Measurements from ENCODE around the gene RYR2. TPM values are rescaled to one million over a fixed set of nuclear protein-coding genes. Genes with fewer than 3 reads are reported as not detected.

RYR2 gene
- total RNA-seq, 2 experiments from 2014 or later, result not detected

DNA sequence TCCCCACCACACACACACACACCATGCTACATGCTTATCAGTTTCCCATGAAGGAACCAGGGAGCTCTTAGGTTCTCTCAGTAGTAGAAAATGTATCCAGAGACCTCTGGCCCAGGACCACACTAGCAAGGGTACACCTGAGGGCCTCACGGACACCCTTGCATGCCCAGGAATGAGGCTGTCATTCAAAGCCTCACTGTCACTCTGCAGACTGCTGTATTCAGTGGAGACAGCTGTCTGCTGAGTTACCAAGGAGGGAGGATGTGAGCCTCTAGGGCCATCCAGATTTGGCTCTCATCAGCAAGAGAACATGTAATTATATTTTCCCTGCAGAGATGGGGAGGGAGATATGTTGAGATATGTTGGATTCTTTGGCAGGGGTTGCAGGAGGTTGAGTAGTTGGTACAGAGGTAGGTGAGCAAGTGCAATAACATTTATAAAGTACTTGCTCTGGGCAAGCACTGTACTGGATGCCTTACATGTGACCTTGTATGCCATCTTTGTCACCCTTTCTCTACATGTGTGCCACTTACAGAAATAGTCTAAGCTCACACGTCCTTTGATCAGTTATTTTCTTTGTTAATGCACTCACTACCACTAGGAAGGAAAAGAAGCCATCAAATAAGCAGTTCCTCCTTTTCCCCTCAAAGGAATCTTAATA is 598.2 kb downstream of the RYR2 start:
- DNase-seq (no peak), ATAC-seq (ENCODE audit: low read depth) (no peak)
- Mint-ChIP-seq H3K27me3 (no peaks in the 10 kb centered on the region), H3K4me3 (no peak overlapping the region), H3K27ac (no peak overlapping the region), H3K9me3 (peaks cover 1% of the 10 kb centered on the region), H3K4me1 (no peaks in the 10 kb centered on the region), H3K36me3 (no peaks in the 10 kb centered on the region)
- POLR2A ChIA-PET, result no interaction called here

DNA sequence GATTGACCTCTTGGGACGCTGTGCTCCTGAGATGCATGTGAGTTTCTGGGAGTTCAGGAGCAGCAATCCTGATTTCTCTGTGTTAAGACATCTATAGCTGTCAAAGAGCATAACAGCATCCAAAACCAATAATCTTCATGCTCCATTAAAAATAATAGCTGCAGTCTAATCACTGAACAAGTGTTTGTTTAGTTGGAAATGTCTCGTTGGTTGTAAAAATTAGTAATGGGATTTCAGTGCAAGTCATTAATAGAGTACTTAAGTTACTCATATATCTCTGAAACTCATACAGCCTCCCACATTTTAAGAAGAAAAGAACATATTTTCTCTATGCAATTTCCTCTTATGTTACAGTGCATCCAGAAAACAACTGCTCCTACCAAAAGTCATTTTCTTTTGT is 599.0 kb downstream of the RYR2 start:
- Mint-ChIP-seq H3K9me3 (no peaks in the 10 kb centered on the region), H3K4me1 (no peaks in the 10 kb centered on the region), H3K4me3 (no peak overlapping the region), H3K27me3 (no peaks in the 10 kb centered on the region), H3K36me3 (no peaks in the 10 kb centered on the region), H3K27ac (no peak overlapping the region)
- DNase-seq, result no peak
- POLR2A ChIA-PET, result no interaction called here
- no peak for ATAC-seq (ENCODE audit: low read depth)

- POLR2A ChIA-PET, result no interaction called here
- Mint-ChIP-seq H3K36me3 (no peaks in the 10 kb centered on the region), H3K27ac (no peak overlapping the region), H3K4me3 (no peak overlapping the region), H3K27me3 (no peaks in the 10 kb centered on the region), H3K4me1 (no peaks in the 10 kb centered on the region), H3K9me3 (no peaks in the 10 kb centered on the region)
- DNase-seq (no peak), ATAC-seq (ENCODE audit: low read depth) (no peak)
These were observed 608.8 kb downstream of the RYR2 start for GRCh38 chr1:237650809-237651208.

GRCh38 chr1:237655778-237656177 is 613.8 kb downstream of the RYR2 start:
- DNase-seq (no peak), ATAC-seq (ENCODE audit: low read depth) (no peak)
- Mint-ChIP-seq H3K4me3 (no peak overlapping the region), H3K4me1 (no peaks in the 10 kb centered on the region), H3K27me3 (no peaks in the 10 kb centered on the region), H3K9me3 (no peaks in the 10 kb centered on the region), H3K27ac (no peak overlapping the region), H3K36me3 (no peaks in the 10 kb centered on the region)
- POLR2A ChIA-PET, result no interaction called here

DNA sequence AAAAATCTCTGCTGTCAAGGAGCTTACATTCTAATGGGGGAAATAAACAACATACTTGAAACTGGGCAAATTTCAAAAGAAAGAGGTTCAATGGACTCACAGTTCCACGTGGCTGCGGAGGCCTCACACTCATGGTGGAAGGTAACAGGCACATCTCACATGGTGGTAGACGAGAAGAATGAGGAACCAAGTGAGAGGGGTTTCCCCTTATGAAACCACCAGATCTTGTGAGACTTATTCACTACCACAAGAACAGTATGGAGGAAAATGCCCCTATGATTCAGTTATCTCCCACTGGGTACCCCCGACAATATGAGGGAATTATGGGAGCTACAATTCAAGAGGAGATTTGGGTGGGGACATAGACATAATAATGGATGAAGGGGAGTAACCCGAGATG is 622.4 kb downstream of the RYR2 start:
- H3K9me3 Mint-ChIP-seq, result no peaks in the 10 kb centered on the region
- no peaks in the 10 kb centered on the region for H3K4me1 Mint-ChIP-seq
- no peak overlapping the region for H3K4me3 Mint-ChIP-seq
- no peak overlapping the region for H3K27ac Mint-ChIP-seq
- no peaks in the 10 kb centered on the region for H3K36me3 Mint-ChIP-seq
- no peaks in the 10 kb centered on the region for H3K27me3 Mint-ChIP-seq
- ATAC-seq (ENCODE audit: low read depth) (no peak), DNase-seq (no peak)
- POLR2A ChIA-PET, result no interaction called here

DNA sequence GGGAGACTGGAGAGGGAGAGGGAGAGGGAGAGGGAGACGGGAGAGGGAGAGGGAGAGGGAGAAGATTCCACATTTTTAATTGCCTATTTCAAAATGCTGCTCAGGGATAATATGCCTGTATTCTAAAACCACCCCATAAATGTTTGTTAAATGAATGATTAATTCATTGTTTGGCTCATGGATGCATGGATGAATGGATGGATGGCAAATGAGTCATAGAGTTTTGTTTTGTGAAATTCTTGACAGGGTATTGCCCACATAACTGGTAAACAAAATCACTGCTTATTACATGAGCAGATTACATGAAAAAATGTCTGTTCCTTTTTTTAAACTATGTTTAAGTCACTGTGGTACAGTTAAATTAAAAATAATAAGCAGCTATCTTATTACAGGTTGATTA is 628.3 kb downstream of the RYR2 start:
- Mint-ChIP-seq H3K4me1 (no peaks in the 10 kb centered on the region), H3K36me3 (no peaks in the 10 kb centered on the region), H3K27me3 (no peaks in the 10 kb centered on the region), H3K27ac (no peak overlapping the region), H3K9me3 (no peaks in the 10 kb centered on the region), H3K4me3 (no peak overlapping the region)
- ATAC-seq (ENCODE audit: low read depth), result no peak
- DNase-seq, result no peak
- POLR2A ChIA-PET, result no interaction called here

DNA sequence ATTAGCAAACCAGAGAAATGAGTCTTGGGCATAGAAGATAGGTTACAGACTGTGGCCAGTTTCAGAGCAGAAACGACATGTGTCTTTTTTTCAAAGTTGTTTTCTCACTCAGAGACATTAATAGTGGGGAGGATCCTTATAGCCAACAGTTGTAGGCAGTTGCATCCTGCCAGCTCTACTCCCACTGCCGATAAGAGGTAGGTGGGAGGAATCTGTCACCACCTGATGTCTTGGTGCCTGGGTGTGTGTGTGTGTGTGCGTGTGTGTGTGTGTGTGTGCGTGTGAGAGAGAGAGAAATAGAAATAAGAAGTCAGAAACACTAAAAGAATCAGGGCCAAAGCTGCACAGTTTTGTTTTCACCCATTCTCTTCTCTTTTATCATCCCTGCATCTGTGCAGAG is 629.3 kb downstream of the RYR2 start:
- H3K27ac Mint-ChIP-seq, result no peak overlapping the region
- no peaks in the 10 kb centered on the region for H3K4me1 Mint-ChIP-seq
- no peak overlapping the region for H3K4me3 Mint-ChIP-seq
- no peaks in the 10 kb centered on the region for H3K27me3 Mint-ChIP-seq
- no peaks in the 10 kb centered on the region for H3K9me3 Mint-ChIP-seq
- ATAC-seq (ENCODE audit: low read depth) (no peak), DNase-seq (no peak)
- POLR2A ChIA-PET, result no interaction called here
- no peaks in the 10 kb centered on the region for H3K36me3 Mint-ChIP-seq

- no peaks in the 10 kb centered on the region for H3K9me3 Mint-ChIP-seq
- no peaks in the 10 kb centered on the region for H3K4me1 Mint-ChIP-seq
- no peaks in the 10 kb centered on the region for H3K36me3 Mint-ChIP-seq
- no peaks in the 10 kb centered on the region for H3K27me3 Mint-ChIP-seq
- ATAC-seq (ENCODE audit: low read depth), result no peak
- POLR2A ChIA-PET, result no interaction called here
- no peak overlapping the region for H3K4me3 Mint-ChIP-seq
- no peak for DNase-seq
- no peak overlapping the region for H3K27ac Mint-ChIP-seq
These were observed 630.0 kb downstream of the RYR2 start for GRCh38 chr1:237671935-237672334.

- H3K36me3 Mint-ChIP-seq, result no peaks in the 10 kb centered on the region
- H3K27ac Mint-ChIP-seq, result no peak overlapping the region
These were observed 630.8 kb downstream of the RYR2 start for GRCh38 chr1:237672748-237673147.

DNA sequence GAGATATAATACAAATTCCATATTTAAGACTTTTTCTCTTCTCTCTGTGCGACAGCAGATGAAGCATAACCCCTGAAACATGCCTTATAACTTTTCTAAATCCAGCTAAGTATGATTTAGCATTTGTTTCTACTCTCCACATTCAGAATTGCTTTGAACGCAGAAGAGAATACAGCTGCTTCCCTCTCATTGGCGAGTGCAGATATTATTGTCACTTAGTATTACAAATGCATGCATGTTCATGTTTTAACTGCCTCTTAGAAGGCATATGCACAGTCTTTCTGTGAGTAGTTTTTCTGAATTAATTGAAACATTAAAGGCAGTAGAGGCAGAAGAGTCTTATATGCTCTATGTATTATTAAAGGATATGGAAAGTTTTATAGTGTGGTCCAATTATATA is 631.6 kb downstream of the RYR2 start:
- Mint-ChIP-seq H3K36me3 (no peaks in the 10 kb centered on the region), H3K4me1 (no peaks in the 10 kb centered on the region), H3K9me3 (no peaks in the 10 kb centered on the region), H3K4me3 (no peak overlapping the region), H3K27me3 (no peaks in the 10 kb centered on the region), H3K27ac (no peak overlapping the region)
- no peak for DNase-seq
- POLR2A ChIA-PET, result no interaction called here
- no peak for ATAC-seq (ENCODE audit: low read depth)

More at GRCh38 chr1:237672748-237673147, 630.8 kb downstream of the RYR2 start:
- no peak overlapping the region for H3K4me3 Mint-ChIP-seq
- no peaks in the 10 kb centered on the region for H3K9me3 Mint-ChIP-seq
- H3K4me1 Mint-ChIP-seq, result no peaks in the 10 kb centered on the region
- ATAC-seq (ENCODE audit: low read depth) (no peak), DNase-seq (no peak)
- POLR2A ChIA-PET, result no interaction called here
- H3K27me3 Mint-ChIP-seq, result no peaks in the 10 kb centered on the region

GRCh38 chr1:237677979-237678378 is 636.0 kb downstream of the RYR2 start:
- Mint-ChIP-seq H3K4me1 (no peaks in the 10 kb centered on the region), H3K9me3 (no peaks in the 10 kb centered on the region), H3K27ac (no peak overlapping the region), H3K36me3 (no peaks in the 10 kb centered on the region), H3K27me3 (no peaks in the 10 kb centered on the region), H3K4me3 (no peak overlapping the region)
- POLR2A ChIA-PET, result no interaction called here
- ATAC-seq (ENCODE audit: low read depth) (no peak), DNase-seq (no peak)

DNA sequence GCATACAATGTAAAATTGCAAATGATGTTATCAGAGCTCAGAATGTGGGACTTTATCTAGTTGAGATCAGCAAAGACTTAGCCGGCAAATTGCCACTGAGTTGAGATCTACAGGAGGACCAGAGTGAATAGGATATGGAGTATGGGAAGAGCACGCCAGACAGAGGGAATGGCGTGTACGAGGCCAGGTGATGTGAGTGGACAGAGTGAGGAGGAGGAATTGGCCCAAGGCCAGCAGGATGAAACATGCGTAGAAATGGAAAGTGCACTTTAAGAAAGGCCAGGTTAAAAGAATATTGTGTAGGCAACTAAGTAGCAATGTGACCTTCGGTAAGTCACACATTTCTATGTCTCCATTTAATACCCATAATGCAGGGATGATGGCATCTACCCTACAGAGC is 637.7 kb downstream of the RYR2 start:
- POLR2A ChIA-PET, result no interaction called here
- H3K27ac Mint-ChIP-seq, result no peak overlapping the region
- H3K4me3 Mint-ChIP-seq, result no peak overlapping the region
- no peaks in the 10 kb centered on the region for H3K4me1 Mint-ChIP-seq
- DNase-seq (no peak), ATAC-seq (ENCODE audit: low read depth) (no peak)
- H3K27me3 Mint-ChIP-seq, result no peaks in the 10 kb centered on the region
- no peaks in the 10 kb centered on the region for H3K9me3 Mint-ChIP-seq
- no peaks in the 10 kb centered on the region for H3K36me3 Mint-ChIP-seq

DNA sequence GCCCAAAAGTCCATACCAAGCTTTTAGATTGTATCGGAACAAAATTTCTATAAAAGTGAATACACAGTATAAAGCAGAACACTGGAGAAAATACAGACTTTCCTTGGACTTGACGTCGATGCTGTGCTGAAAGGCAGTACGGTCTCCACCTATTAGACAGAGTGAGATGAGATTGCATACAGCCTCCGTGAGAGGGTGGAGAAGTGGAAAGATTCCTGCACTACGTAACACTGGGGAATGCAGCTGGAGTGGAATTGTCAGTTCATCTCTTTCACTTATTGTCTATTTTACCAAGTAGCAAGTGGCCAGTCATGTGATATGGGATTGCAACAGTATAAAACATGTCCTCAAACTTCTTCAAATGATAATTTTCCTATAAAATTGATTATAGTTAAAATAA is 639.2 kb downstream of the RYR2 start:
- POLR2A ChIA-PET, result no interaction called here
- no peaks in the 10 kb centered on the region for H3K4me1 Mint-ChIP-seq

GRCh38 chr1:237684236-237684635 is 642.3 kb downstream of the RYR2 start:
- POLR2A ChIA-PET, result no interaction called here
- DNase-seq (no peak), ATAC-seq (ENCODE audit: low read depth) (no peak)
- H3K36me3 Mint-ChIP-seq, result no peaks in the 10 kb centered on the region
- no peaks in the 10 kb centered on the region for H3K9me3 Mint-ChIP-seq
- no peak overlapping the region for H3K27ac Mint-ChIP-seq
- H3K27me3 Mint-ChIP-seq, result no peaks in the 10 kb centered on the region
- H3K4me3 Mint-ChIP-seq, result no peak overlapping the region
- H3K4me1 Mint-ChIP-seq, result no peaks in the 10 kb centered on the region

More for the DNA sequence above, 639.2 kb downstream of the RYR2 start:
- ATAC-seq (ENCODE audit: low read depth), result no peak
- H3K4me3 Mint-ChIP-seq, result no peak overlapping the region
- no peaks in the 10 kb centered on the region for H3K27me3 Mint-ChIP-seq
- H3K36me3 Mint-ChIP-seq, result no peaks in the 10 kb centered on the region
- no peak for DNase-seq
- H3K9me3 Mint-ChIP-seq, result no peaks in the 10 kb centered on the region
- H3K27ac Mint-ChIP-seq, result no peak overlapping the region

GRCh38 chr1:237685551-237685950 is 643.6 kb downstream of the RYR2 start:
- no peaks in the 10 kb centered on the region for H3K36me3 Mint-ChIP-seq
- no peak overlapping the region for H3K4me3 Mint-ChIP-seq
- H3K9me3 Mint-ChIP-seq, result no peaks in the 10 kb centered on the region
- H3K4me1 Mint-ChIP-seq, result no peaks in the 10 kb centered on the region
- H3K27ac Mint-ChIP-seq, result no peak overlapping the region
- ATAC-seq (ENCODE audit: low read depth) (no peak), DNase-seq (no peak)
- POLR2A ChIA-PET, result no interaction called here
- no peaks in the 10 kb centered on the region for H3K27me3 Mint-ChIP-seq

Measured in activated naive CD8-positive, alpha-beta T cell treated with anti-CD3 and anti-CD28 coated beads, Interleukin-2, amount 10 ng/mL, durations not matched to agents 7 days and 5 days (primary cell).